GM12892 (cell line): ENCODE measurements around the gene GMFB.
A peak's percentile ranks its signal among the peaks of the same experiment; 100 is the strongest.

Experiments used
- DNase-seq: peaks from one replicate; pipeline ENCODE4 v3.0.0; 2011; ENCODE audit not compliant: insufficient read length
- FAIRE-seq: peaks from 2 replicates; lab custom pipeline; 2011; peaks lifted over from hg19 to GRCh38; lab: Jason Lieb, UNC
- POLR2A ChIP-seq: IDR thresholded peaks from 2 replicates; pipeline ENCODE4 v1.6.1; 2011; ENCODE audit warnings: low read depth, low read length, control low read depth
- POLR2AphosphoS5 ChIP-seq: IDR thresholded peaks from 2 replicates; pipeline ENCODE4 v1.6.1; 2011; ENCODE audit warnings: low read depth, low read length, control low read depth
- TAF1 ChIP-seq: IDR thresholded peaks from 2 replicates; pipeline ENCODE4 v1.6.1; 2011; ENCODE audit warnings: low read depth, mild to moderate bottlenecking, control low read depth, low read length, borderline replicate concordance

The GMFB gene

DNA sequence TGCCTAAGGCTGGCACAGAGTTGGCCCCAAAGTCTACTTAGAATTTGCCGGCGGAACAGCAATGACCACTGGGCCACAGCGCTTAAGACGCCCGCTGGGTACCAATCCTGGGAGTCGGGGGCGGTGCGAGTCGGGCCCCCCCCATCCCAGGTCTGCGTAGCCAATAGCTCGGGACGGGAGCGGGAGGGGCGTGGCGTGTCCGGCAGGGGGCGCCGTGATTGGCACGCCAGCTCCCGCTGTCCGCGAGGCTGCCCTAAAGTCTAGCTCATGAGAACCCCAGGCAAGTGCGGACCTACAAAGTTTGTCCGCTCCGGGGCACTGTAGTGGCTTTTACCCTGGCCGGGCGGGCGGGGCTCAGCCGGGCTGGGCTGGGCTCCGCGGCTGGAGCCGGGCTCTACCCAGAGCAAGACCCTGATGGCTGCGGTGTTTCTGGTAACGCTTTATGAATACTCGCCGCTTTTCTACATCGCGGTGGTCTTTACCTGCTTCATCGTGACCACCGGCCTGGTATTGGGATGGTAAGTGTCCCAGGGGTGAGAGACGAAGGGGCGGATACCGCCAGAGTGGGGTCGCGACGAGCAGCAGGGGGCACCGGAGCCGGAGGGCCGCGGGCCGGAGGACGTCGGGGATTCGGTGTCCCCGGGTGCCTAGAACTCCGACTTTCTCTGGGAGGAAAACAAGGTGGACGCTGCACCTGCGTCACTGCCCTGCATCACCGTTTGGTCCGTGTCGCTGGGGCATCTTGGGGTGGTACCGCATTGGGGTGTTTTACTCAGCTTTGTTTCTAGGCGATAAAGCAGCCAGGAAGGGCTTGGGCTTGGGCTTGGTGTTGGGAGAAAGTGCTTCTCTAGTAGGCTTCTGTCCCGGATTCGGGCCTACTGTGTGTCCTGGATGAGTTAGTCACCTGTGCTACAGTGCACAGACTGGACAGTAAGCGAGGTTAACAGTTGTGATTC, 21.0 kb upstream of the GMFB start, which contains the start of gene CGRRF1:
Gene CGRRF1 (plus strand): TSS at position 361 of the 956 bp plus-strand sequence. CDS start 54 bp downstream, at position 415.
- FAIRE-seq: peak; percentile 97
- peak; percentile 93 for DNase-seq
- TF ChIP-seq POLR2A (peak; percentile 61; the same call in 1 of the 2 replicates), POLR2AphosphoS5 (0 out of 2 replicates have a peak, but pooled peaks have one; percentile 31), TAF1 (no peak)

DNA sequence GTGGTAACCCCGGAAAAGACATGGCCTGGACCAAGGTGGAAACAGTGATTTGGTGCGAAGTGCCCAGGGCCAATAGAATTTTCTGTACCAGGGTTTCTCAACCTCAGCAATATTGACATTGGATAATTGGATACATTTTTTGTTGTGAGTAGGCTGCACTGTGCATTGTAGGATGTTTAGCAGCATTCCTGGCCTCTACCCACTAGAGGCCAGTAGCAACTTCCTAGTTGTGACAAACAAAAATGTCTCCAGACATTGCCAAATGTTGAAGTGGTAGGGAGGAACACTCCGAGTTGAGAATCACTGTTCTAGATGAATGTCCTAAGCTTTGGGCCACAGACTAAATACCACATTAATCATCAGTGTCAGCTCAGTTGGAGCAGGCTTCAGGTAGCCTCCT, 14.7 kb upstream of the GMFB start:
- DNase-seq: no peak
- FAIRE-seq: no peak
- TF ChIP-seq POLR2AphosphoS5 (no peak), POLR2A (no peak), TAF1 (no peak)

DNA sequence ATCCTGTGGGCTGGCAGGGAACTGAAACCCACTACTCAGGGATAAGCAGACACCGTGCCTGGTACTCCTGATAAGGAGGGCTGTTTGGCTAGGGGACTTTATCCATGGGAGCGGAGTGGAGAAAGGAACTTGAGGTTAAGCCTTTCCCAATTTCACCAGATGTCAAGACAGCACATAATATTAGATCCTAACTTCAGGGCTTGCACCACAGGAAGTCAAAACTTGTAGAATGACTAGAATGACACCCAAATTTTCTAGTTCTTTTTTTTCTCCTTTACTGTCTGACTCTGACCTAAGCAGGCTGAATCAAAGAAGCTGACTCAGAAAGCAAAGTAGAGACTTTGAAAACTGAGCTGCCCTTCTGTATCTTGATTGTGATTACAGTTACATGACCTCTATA, 13.8 kb upstream of the GMFB start:
- FAIRE-seq: no peak
- DNase-seq: no peak
- no peak for TF ChIP-seq TAF1
- no peak for TF ChIP-seq POLR2AphosphoS5
- TF ChIP-seq POLR2A: no peak

DNA sequence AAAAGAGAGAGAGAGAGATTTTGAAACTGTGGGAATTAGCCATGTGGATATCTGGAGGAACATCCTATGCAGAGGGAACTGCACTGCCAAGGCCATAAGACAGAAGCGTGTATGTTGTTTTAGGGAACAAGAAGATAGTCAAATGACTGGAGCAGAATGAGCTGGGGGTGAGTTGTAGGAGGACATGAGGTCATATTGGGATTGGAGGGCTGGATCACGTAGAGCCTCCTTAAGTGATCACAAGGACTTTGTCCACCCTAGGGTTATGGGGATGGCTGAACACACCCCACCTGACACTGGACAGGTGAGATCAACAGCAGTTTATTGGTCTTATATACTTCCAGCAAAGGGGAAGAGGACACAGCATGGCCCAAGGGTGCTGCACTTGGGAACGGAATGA, 12.7 kb upstream of the GMFB start:
- DNase-seq: no peak
- TF ChIP-seq POLR2A (no peak), TAF1 (no peak), POLR2AphosphoS5 (no peak)
- no peak for FAIRE-seq

DNA sequence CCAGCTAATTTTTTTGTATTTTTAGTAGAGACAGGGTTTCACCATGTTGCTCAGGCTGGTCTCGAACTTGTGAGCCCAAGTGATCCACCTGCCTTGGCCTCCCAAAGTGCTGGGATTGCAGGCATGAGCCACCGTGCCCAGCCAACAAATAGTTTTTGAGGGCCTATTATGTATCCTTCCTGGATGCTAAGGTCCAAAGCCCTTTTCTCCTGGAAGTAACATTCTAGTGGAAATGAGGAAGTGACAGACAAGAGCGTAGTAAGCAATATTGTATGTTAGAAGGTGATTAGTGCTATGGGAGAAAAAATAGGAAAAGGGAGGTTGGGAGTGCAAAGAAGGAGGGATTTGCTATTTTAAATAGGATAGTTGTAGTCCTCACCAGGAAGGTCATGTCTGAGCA, 12.0 kb upstream of the GMFB start:
- FAIRE-seq (no peak), DNase-seq (no peak)
- no peak for TF ChIP-seq POLR2A
- TF ChIP-seq POLR2AphosphoS5: no peak
- no peak for TF ChIP-seq TAF1

DNA sequence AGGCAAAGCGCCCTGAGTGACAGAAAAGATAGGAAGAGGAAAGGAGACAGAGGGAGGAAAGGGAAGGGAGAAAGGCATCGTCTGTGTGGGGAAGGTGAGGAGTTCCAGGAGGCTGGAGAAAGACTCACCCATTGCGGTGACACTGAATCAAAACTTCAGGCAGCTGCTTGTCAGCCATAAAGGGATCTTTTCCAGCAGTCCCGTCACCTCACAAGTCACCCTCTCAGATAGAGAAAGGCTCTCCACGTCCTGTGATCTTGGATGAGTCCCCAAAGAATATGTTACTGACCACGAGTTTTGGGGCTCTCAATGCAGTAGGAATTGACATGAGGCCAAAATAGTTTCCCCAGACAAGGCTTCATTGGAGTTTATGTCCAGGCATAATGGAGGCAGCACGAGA, 9.8 kb upstream of the GMFB start:
- TF ChIP-seq TAF1 (no peak), POLR2AphosphoS5 (no peak), POLR2A (no peak)
- DNase-seq (no peak), FAIRE-seq (no peak)

DNA sequence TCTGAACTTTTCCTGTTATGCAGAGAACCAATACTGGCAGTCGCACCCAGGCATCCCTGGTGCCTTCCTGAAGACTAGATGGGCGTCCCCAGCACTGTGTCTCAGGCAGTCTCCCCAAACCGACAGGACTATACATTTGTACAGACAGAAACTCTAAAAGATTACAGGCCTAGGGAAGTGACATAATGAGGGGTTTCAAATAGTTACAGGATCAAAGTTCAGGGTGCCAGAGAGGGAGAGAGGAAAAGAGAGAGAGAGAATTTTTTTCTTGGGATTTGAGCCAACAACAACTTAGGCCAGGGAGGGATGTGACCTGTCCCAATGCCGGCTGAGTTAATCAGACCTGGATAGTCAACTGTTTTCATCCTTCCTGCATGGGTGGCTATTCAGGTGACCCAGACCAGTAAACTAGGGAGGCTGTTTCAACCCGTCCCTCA, 9.3 kb upstream of the GMFB start:
- TF ChIP-seq POLR2A: no peak
- DNase-seq (no peak), FAIRE-seq (no peak)

DNA sequence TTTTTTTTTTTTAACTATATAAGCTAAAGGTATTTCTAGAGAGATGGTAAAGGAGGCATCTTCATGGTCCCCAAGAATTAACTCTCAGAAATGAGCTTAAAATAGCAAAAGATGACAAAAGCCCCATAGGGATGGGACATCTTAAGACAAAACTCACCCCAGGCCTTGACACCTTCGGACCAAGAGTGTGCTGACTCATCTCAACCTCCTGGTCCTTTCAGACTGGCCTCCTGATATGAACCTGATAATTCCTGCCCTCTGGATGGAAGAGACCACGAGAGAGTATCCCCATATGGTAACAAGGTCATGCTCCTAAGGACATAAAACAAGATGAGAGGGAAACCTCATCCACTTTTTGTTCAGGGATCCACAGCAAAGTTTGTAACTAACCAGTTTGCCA, 8.4 kb upstream of the GMFB start:
- DNase-seq (no peak), FAIRE-seq (no peak)
- TF ChIP-seq TAF1 (no peak), POLR2A (no peak), POLR2AphosphoS5 (no peak)

DNA sequence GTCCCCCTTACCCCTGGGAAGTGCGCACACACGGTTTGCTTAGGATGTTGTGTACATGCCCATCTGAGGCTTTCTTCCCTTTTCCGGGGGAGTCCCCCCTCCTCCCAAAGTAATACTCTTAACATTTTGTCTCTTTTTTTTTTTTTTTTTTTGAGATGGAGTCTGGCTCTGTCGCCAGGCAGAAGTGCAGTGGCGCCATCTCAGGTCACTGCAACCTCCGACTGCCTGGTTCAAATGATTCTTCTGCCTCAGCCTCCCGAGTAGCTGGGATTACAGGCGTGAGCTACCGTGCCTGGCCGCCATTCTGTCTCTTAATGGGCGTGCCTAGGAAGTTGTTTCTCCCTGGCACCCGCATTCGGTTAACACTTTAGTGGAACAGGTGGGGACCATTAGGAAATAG, 4.5 kb upstream of the GMFB start:
- DNase-seq (no peak), FAIRE-seq (no peak)
- TF ChIP-seq POLR2A (no peak), POLR2AphosphoS5 (no peak), TAF1 (no peak)

DNA sequence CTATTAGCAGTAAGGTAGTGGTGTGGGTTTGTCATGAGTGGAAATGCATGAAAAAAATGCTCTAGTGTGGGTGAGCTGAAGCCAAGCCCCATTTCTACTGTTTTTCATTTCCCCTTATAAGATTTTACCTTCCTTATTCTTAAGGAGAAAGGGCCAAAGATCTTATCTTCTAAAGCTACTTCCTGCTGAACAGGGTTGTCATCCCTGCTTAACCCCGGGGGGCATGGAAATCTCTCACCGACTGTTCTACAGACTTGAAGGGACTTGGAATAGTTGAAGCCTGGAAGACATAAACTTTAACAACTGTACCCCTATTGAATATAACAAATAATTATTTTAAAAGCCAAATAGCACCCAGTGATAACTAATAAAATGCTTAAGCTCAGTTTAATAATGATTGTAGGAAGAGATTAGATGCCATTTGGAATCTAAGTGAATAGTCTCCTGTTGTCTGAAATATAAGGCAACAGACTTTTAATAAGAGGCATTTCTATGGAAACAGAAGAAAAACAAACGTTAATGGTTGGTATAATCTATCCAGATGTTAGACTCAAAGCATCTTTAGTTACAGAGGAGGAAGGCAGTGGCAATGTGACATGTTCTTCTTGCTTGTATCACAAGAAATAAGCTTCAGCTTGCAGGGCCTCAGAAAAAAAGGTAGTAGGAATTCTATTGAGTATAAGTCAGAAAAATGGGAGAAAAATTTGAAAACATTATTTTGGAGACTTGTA, 1.8 kb upstream of the GMFB start:
- FAIRE-seq (no peak), DNase-seq (no peak)
- TF ChIP-seq TAF1 (no peak), POLR2AphosphoS5 (no peak), POLR2A (no peak)

DNA sequence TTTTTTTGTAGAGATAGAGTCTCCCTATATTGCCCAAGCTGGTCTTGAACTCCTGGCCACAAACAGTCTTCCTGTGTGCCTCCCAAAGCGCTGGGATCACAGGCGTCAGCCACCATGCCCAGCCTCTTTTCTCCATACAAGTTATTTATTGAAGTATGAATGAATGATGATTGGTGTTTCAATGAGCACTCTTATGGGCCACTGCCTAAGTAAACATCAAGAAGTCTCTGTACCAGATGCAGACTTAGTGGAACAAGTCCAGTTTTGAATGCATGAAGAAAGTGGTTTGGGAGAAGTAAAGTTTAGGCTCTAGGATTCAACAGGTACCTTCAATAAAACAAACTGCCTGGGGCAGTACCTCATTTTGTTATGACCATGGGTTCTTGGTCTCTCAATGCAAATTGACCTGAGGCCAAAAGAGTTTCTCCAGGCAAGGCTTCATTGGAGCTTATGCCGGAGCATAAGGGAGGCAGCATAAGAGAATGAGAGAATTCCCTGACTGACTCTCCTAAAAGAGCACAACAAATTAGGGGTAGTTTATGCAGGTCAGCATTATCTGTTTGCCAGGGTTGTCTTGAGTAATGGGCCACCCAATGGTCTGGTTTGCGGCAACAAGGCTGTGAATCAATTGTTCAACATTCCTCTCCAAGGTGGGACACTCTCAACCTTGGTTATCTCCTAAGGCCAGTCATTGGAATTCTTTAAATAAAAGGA, 1.1 kb upstream of the GMFB start:
- no peak for DNase-seq
- no peak for FAIRE-seq
- TF ChIP-seq TAF1 (no peak), POLR2AphosphoS5 (no peak), POLR2A (no peak)
